ENCODE data around the gene TMEM259. TPM values are rescaled to one million over a fixed set of nuclear protein-coding genes. Genes with fewer than 3 reads are reported as not detected.

The TMEM259 gene
- total RNA-seq, 1 donor from 2014 or later = 182 TPM

- no peak for DNase-seq (ENCODE audit: low spot score)
Observed at GRCh38 chr19:963486-963951, 57.4 kb downstream of the TMEM259 start.

- no peak for DNase-seq (ENCODE audit: low spot score)
Observed at GRCh38 chr19:962683-963400, 58.1 kb downstream of the TMEM259 start.

- DNase-seq (ENCODE audit: low spot score) = no peak
Observed at GRCh38 chr19:961866-962620, 58.9 kb downstream of the TMEM259 start.

- no peak for DNase-seq (ENCODE audit: low spot score)
Observed at GRCh38 chr19:960601-960938, 60.4 kb downstream of the TMEM259 start.

- DNase-seq (ENCODE audit: low spot score) = no peak
Observed at GRCh38 chr19:960020-960419, 60.9 kb downstream of the TMEM259 start.

Other genes with a start within 250 kb of the TMEM259 start
- gene PTBP1, start 223.7 kb downstream of the TMEM259 start, total RNA-seq = 270 TPM
- gene PLPPR3, start 199.2 kb downstream of the TMEM259 start, total RNA-seq = 0.20 TPM
- not detected for gene AZU1, start 193.3 kb downstream of the TMEM259 start, total RNA-seq
- not detected for gene PRTN3, start 180.1 kb downstream of the TMEM259 start, total RNA-seq
- gene ELANE, start 168.8 kb downstream of the TMEM259 start, total RNA-seq = not detected
- gene CFD, start 161.5 kb downstream of the TMEM259 start, total RNA-seq = 133 TPM
- gene MED16, start 127.9 kb downstream of the TMEM259 start, total RNA-seq = 66.9 TPM
- gene RNU6-9, start 127.6 kb downstream of the TMEM259 start, total RNA-seq = not detected
- 47.5 TPM for gene R3HDM4, start 107.9 kb downstream of the TMEM259 start, total RNA-seq
- gene KISS1R, start 103.8 kb downstream of the TMEM259 start, total RNA-seq = 0.17 TPM
- 7.0 TPM for gene ARID3A, start 95.1 kb downstream of the TMEM259 start, total RNA-seq
- 52.5 TPM for gene WDR18, start 36.8 kb downstream of the TMEM259 start, total RNA-seq
- 0.06 TPM for gene GRIN3B, start 20.7 kb downstream of the TMEM259 start, total RNA-seq
- not detected for gene RNU6-2, start 399 bp upstream of the TMEM259 start, total RNA-seq
- 104 TPM for gene CNN2, start 5.5 kb upstream of the TMEM259 start, total RNA-seq
- gene ABCA7, start 19.0 kb upstream of the TMEM259 start, total RNA-seq = 49.0 TPM
- gene ARHGAP45, start 46.0 kb upstream of the TMEM259 start, total RNA-seq = 42.4 TPM
- 137 TPM for gene POLR2E, start 74.3 kb upstream of the TMEM259 start, total RNA-seq
- 294 TPM for gene GPX4, start 82.9 kb upstream of the TMEM259 start, total RNA-seq
- 64.1 TPM for gene SBNO2, start 153.1 kb upstream of the TMEM259 start, total RNA-seq
- gene STK11, start 184.7 kb upstream of the TMEM259 start, total RNA-seq = 72.2 TPM
- gene CBARP, start 216.9 kb upstream of the TMEM259 start, total RNA-seq = 1.1 TPM
- gene ATP5F1D, start 220.6 kb upstream of the TMEM259 start, total RNA-seq = 213 TPM
- 127 TPM for gene MIDN, start 227.5 kb upstream of the TMEM259 start, total RNA-seq
- gene CIRBP, start 248.2 kb upstream of the TMEM259 start, total RNA-seq = 382 TPM

Data from mucosa of gallbladder (tissue), 1 donor.